SK-N-MC (cell line): ENCODE data around the gene PTH2R.
"Not testable (repeated sequence)": the region's sequence is repeated elsewhere in the genome, so short reads cannot be mapped to it uniquely, and the experiment has no call there.

Experiments
- DNase-seq: peaks from one replicate; pipeline ENCODE4 v3.0.0-alpha.2; 2011; ENCODE audit warnings: low read depth, low spot score
- H3K27ac ChIP-seq: fragments of 200-600 bp; sonication (generic); 2 replicates; pipeline ENCODE4 v1.5.1; 2016; ENCODE audit warnings: mixed run types
- H3K36me3 ChIP-seq: fragments of 200-600 bp; sonication (generic); 2 replicates; pipeline ENCODE4 v1.6.1; 2017; ENCODE audit warnings: antibody characterized with exemption, low read length, mixed read lengths; ENCODE audit not compliant: insufficient read depth
- H3K4me3 ChIP-seq: fragments of 200-600 bp; sonication (generic); 2 replicates; pipeline ENCODE4 v1.5.1; 2016
- H3K9ac ChIP-seq: fragments of 200-600 bp; sonication (generic); 2 replicates; pipeline ENCODE4 v1.8.0; 2017; ENCODE audit warnings: mixed run types, mixed read lengths; ENCODE audit not compliant: insufficient read length
- H3K9me3 ChIP-seq: fragments of 200-600 bp; sonication (generic); 2 replicates; pipeline ENCODE4 v1.6.1; 2017; ENCODE audit warnings: low read depth, mild to moderate bottlenecking, antibody characterized with exemption, low read length, moderate library complexity, mixed read lengths
- EZH2 ChIP-seq: fragments of 200-600 bp; sonication (generic); IDR thresholded peaks from one replicate; pipeline ENCODE4 v1.6.1; 2017; ENCODE audit warnings: antibody characterized with exemption
- FOXP2 ChIP-seq: optimal IDR thresholded peaks from 2 replicates; pipeline ENCODE3; 2011; ENCODE audit warnings: mild to moderate bottlenecking, moderate library complexity; ENCODE audit not compliant: insufficient read depth; ENCODE audit errors: extremely low read length, control extremely low read depth
- POLR2AphosphoS5 ChIP-seq: IDR thresholded peaks from 2 replicates; pipeline ENCODE4 v1.6.1; 2012; ENCODE audit warnings: mild to moderate bottlenecking, low read depth, low read length, borderline replicate concordance

The PTH2R gene

GRCh38 chr2:208502288-208502687 lies 95.7 kb downstream of the PTH2R start:
- H3K9ac ChIP-seq: no peak overlapping the region
- no peak overlapping the region for H3K27ac ChIP-seq
- no peaks in the 10 kb centered on the region for H3K36me3 ChIP-seq
- no peaks in the 10 kb centered on the region for H3K9me3 ChIP-seq
- no peak for DNase-seq
- no peak overlapping the region for H3K4me3 ChIP-seq
- TF ChIP-seq EZH2 (no peak), FOXP2 (no peak), POLR2AphosphoS5 (no peak)

- H3K36me3 ChIP-seq, H3K9ac ChIP-seq, DNase-seq, H3K4me3 ChIP-seq, H3K27ac ChIP-seq, H3K9me3 ChIP-seq: not testable (repeated sequence)
Observed at GRCh38 chr2:208505365-208505764, 98.8 kb downstream of the PTH2R start.

GRCh38 chr2:208509586-208509985 lies 103.0 kb downstream of the PTH2R start:
- Histone ChIP-seq H3K36me3 (no peaks in the 10 kb centered on the region), H3K9me3 (no peaks in the 10 kb centered on the region), H3K27ac (no peak overlapping the region), H3K9ac (no peak overlapping the region), H3K4me3 (no peak overlapping the region)
- DNase-seq: no peak
- TF ChIP-seq EZH2 (no peak), POLR2AphosphoS5 (no peak), FOXP2 (no peak)

GRCh38 chr2:208511016-208511415 lies 104.4 kb downstream of the PTH2R start:
- TF ChIP-seq EZH2 (no peak), FOXP2 (no peak), POLR2AphosphoS5 (no peak)
- Histone ChIP-seq H3K4me3 (no peak overlapping the region), H3K36me3 (no peaks in the 10 kb centered on the region), H3K9me3 (no peaks in the 10 kb centered on the region), H3K9ac (no peak overlapping the region), H3K27ac (no peak overlapping the region)
- no peak for DNase-seq

GRCh38 chr2:208511573-208511972 lies 105.0 kb downstream of the PTH2R start:
- no peaks in the 10 kb centered on the region for H3K36me3 ChIP-seq
- no peak for TF ChIP-seq POLR2AphosphoS5
- TF ChIP-seq EZH2: no peak
- no peak for TF ChIP-seq FOXP2
- H3K9ac ChIP-seq: no peak overlapping the region
- H3K9me3 ChIP-seq: no peaks in the 10 kb centered on the region
- H3K4me3 ChIP-seq: no peak overlapping the region
- no peak overlapping the region for H3K27ac ChIP-seq
- DNase-seq: no peak

GRCh38 chr2:208515099-208515498 lies 108.5 kb downstream of the PTH2R start:
- Histone ChIP-seq H3K9ac (no peak overlapping the region), H3K36me3 (no peaks in the 10 kb centered on the region), H3K27ac (no peak overlapping the region), H3K4me3 (no peak overlapping the region), H3K9me3 (no peaks in the 10 kb centered on the region)
- no peak for DNase-seq
- TF ChIP-seq FOXP2 (no peak), EZH2 (no peak), POLR2AphosphoS5 (no peak)

- H3K4me3 ChIP-seq, H3K9ac ChIP-seq, H3K9me3 ChIP-seq, H3K36me3 ChIP-seq, DNase-seq, H3K27ac ChIP-seq: not testable (repeated sequence)
Observed at GRCh38 chr2:208523069-208523468, 116.5 kb downstream of the PTH2R start.

- not testable (repeated sequence) for DNase-seq, H3K9ac ChIP-seq, H3K9me3 ChIP-seq, H3K27ac ChIP-seq, H3K36me3 ChIP-seq, H3K4me3 ChIP-seq
Observed at GRCh38 chr2:208525165-208525564, 118.6 kb downstream of the PTH2R start.

GRCh38 chr2:208529796-208530195 lies 123.2 kb downstream of the PTH2R start:
- Histone ChIP-seq H3K27ac (no peak overlapping the region), H3K9ac (no peak overlapping the region), H3K9me3 (no peaks in the 10 kb centered on the region), H3K36me3 (no peaks in the 10 kb centered on the region), H3K4me3 (no peak overlapping the region)
- no peak for DNase-seq
- TF ChIP-seq FOXP2 (no peak), EZH2 (no peak), POLR2AphosphoS5 (no peak)

- Histone ChIP-seq H3K36me3 (no peaks in the 10 kb centered on the region), H3K9ac (no peak overlapping the region), H3K4me3 (no peak overlapping the region), H3K27ac (no peak overlapping the region), H3K9me3 (no peaks in the 10 kb centered on the region)
- no peak for TF ChIP-seq EZH2
- TF ChIP-seq FOXP2: no peak
- TF ChIP-seq POLR2AphosphoS5: no peak
- no peak for DNase-seq
Observed at GRCh38 chr2:208531361-208531760, 124.8 kb downstream of the PTH2R start.

GRCh38 chr2:208535578-208535977 lies 129.0 kb downstream of the PTH2R start:
- DNase-seq, H3K27ac ChIP-seq, H3K4me3 ChIP-seq, H3K9ac ChIP-seq, H3K36me3 ChIP-seq, H3K9me3 ChIP-seq: not testable (repeated sequence)
